ENCODE measurements around the gene PTGIS. TPM values are rescaled to one million over a fixed set of nuclear protein-coding genes. Genes with fewer than 3 reads are reported as not detected.

PTGIS gene
- total and polyA plus RNA-seq, 2 donors (not counting 3 experiments of a cell fraction or from before 2014, with no cell fraction given), result 6.2 to 11.8 TPM

DNA sequence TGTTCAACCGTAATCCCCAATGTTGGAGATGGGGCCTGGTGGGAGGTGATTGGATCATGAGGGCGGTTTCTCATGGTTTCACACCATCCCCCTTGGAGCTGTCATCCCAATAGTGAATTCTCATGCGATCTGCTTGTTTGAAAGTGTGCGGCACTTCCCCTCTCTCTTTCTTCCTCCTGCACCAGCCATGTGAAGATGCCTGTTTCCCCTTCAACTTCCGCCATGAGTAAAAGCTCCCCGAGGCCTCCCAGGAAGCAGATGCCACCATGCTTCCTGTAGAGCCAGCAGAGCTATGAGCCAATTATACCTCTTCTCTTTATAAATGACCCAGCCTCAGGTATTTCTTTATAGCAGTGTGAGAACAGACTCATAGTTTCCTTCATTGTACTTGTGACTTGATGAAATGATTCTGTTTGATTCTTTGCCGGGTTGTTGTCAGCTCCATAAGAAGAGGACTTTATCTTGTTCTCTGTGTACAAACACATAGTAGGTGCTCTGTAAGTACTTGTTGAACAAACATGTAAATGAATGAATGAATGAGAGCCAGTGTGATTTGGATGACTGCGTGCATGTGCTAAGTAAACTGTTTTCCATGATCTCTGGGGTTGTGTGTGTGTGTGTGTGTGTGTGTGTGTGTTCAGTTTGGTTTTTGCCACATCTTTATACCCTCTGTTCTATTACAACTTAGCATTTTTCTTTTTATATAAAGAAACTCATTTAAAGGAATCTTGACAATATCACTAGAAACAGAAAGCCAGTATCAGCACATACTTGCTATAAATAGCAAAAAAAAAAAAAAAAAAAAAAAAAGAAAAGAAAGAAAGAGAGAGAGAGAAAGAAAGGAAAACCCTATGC lies 22.5 kb upstream of the PTGIS start:
- POLR2A ChIA-PET, result no interaction called here

More for the DNA sequence above, 22.5 kb upstream of the PTGIS start:
- Histone ChIP-seq H2AFZ (ENCODE audit: low read depth, low read length) (no peak overlapping the region), H3K4me3 (replicated peaks in 1 of 3; ENCODE audit: insufficient read depth in 1 of 3, low read depth in 1 of 3, low read length in 3 of 3) (no peak overlapping the region), H3K79me2 (ENCODE audit: control insufficient read depth, insufficient read depth, low read length) (no peaks in the 10 kb centered on the region), H3K4me1 (ENCODE audit: control insufficient read depth, extremely low read depth, insufficient read depth, low read length) (peaks cover 13% of the 10 kb centered on the region), H3K27me3 (ENCODE audit: control insufficient read depth in 2 of 2, insufficient read depth in 2 of 2, low read length in 2 of 2) (no peaks in the 10 kb centered on the region), H4K20me1 (replicated peaks; ENCODE audit: control insufficient read depth, extremely low read depth, insufficient read depth, low read length) (no peaks in the 10 kb centered on the region), H3K9me3 (replicated peaks; ENCODE audit: control insufficient read depth, insufficient read depth, low read length) (no peaks in the 10 kb centered on the region), H3K27ac (ENCODE audit: insufficient read depth, low read depth, low read length) (no peak overlapping the region), H3K9ac (replicated peaks; ENCODE audit: extremely low read depth, insufficient read depth, low read length) (no peak overlapping the region), H3K4me2 (ENCODE audit: insufficient read depth, low read length) (no peak overlapping the region), H3K36me3 (ENCODE audit: control insufficient read depth in 2 of 2, extremely low read depth in 1 of 2, insufficient read depth in 2 of 2, low read length in 2 of 2) (no peaks in the 10 kb centered on the region), H3K9me1 (replicated peaks; ENCODE audit: control insufficient read depth, extremely low read depth, insufficient read depth, low read length) (no peaks in the 10 kb centered on the region)
- intact Hi-C loops (cut with micrococcal nuclease), result no loop called here
- dilution Hi-C loops (cut with MboI; ENCODE audit: extremely low pct_ligation_motif_present, low sequenced_read_pairs), result no loop called here
- DNase-seq (ENCODE audit: low read depth, low spot score), result no peak
- CTCF ChIA-PET, result interaction anchor here (1.1 to 1.4 kb wide), 4 partner anchors 13 to 49 kb away, joined by 4 to 6 read pairs (median 5); no protein-coding TSS in a partner anchor
- peak; percentile 50 for FAIRE-seq
- TF ChIP-seq, protein P1, sequence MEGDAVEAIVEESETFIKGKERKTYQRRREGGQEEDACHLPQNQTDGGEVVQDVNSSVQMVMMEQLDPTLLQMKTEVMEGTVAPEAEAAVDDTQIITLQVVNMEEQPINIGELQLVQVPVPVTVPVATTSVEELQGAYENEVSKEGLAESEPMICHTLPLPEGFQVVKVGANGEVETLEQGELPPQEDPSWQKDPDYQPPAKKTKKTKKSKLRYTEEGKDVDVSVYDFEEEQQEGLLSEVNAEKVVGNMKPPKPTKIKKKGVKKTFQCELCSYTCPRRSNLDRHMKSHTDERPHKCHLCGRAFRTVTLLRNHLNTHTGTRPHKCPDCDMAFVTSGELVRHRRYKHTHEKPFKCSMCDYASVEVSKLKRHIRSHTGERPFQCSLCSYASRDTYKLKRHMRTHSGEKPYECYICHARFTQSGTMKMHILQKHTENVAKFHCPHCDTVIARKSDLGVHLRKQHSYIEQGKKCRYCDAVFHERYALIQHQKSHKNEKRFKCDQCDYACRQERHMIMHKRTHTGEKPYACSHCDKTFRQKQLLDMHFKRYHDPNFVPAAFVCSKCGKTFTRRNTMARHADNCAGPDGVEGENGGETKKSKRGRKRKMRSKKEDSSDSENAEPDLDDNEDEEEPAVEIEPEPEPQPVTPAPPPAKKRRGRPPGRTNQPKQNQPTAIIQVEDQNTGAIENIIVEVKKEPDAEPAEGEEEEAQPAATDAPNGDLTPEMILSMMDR (IDR thresholded peaks at IDR 0.05; ENCODE audit: extremely low read depth in 1 of 2, insufficient read depth in 1 of 2, low read depth in 1 of 2, low read length in 2 of 2), result no peak
- no peak for TF ChIP-seq GATA2 (IDR thresholded peaks at IDR 0.05; ENCODE audit: insufficient read depth, insufficient read length, low read depth, low read length)
- TF ChIP-seq MYC (IDR thresholded peaks at IDR 0.05; ENCODE audit: low read depth, low read length), result no peak
- no peak for TF ChIP-seq JUN (IDR thresholded peaks at IDR 0.05; ENCODE audit: borderline replicate concordance, insufficient read depth, insufficient read length, low read depth)
- TF ChIP-seq, protein P2, sequence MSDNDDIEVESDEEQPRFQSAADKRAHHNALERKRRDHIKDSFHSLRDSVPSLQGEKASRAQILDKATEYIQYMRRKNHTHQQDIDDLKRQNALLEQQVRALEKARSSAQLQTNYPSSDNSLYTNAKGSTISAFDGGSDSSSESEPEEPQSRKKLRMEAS (IDR thresholded peaks at IDR 0.05; ENCODE audit: insufficient read depth, insufficient read length), result no peak
- no peak for TF ChIP-seq POLR2A (IDR thresholded peaks at IDR 0.05; ENCODE audit: low read depth, low read length)
- TF ChIP-seq POLR2AphosphoS5 (IDR thresholded peaks at IDR 0.05; ENCODE audit: insufficient read depth, low read depth, low read length), result no peak
- TF ChIP-seq EZH2 (IDR thresholded peaks at IDR 0.05; ENCODE audit: borderline replicate concordance, low read depth, low read length, severe bottlenecking), result no peak
- TF ChIP-seq FOS (IDR thresholded peaks at IDR 0.05; ENCODE audit: borderline replicate concordance, insufficient read depth, low read length), result no peak
- BruUV-seq (replicated peaks), result no TSS peak
